Natural killer cell treated with Interleukin-12 subunit alpha and Interleukin-12 subunit beta and Interleukin-15 and Interleukin-18, amount 100 ng/mL, for 72 hours (primary cell): ENCODE data around the gene SIN3A. TPM values are rescaled to one million over a fixed set of nuclear protein-coding genes. Genes with fewer than 3 reads are reported as not detected.
"Not testable (repeated sequence)": the region's sequence is repeated elsewhere in the genome, so short reads cannot be mapped to it uniquely, and the experiment has no call there.

Source experiments
- ATAC-seq, 2 donors: fragments of 150-1000 bp; cut with Tn5 transposase in 1 of 2; sonication (Bioruptor Pico), chemical (Tn5 transposase) in 1 of 2; 2 replicates each; pipeline ENCODE4 v1.10.0; 2021
- DNase-seq: peaks from one replicate; pipeline ENCODE4 v3.0.0; 2022; ENCODE audit warnings: low spot score
- H3K27ac Mint-ChIP-seq, 2 donors: 1 replicate in 1 of 2; 2 replicates in 1 of 2; pipeline ENCODE4 v1.8.0; 2022; ENCODE audit warnings: mixed read lengths in 2 of 2, mild to moderate bottlenecking in 1 of 2, moderate library complexity in 1 of 2
- H3K27me3 Mint-ChIP-seq, 2 donors: 1 replicate in 1 of 2; 2 replicates in 1 of 2; pipeline ENCODE4 v1.8.0; 2022; ENCODE audit warnings: mixed read lengths in 2 of 2
- H3K36me3 Mint-ChIP-seq: one replicate; pipeline ENCODE4 v1.8.0; 2022; ENCODE audit warnings: mixed read lengths
- H3K4me1 Mint-ChIP-seq, 2 donors: 1 replicate in 1 of 2; 2 replicates in 1 of 2; pipeline ENCODE4 v1.8.0; 2022; ENCODE audit warnings: low read depth in 2 of 2, mixed read lengths in 2 of 2, mild to moderate bottlenecking in 1 of 2
- H3K4me3 Mint-ChIP-seq: one replicate; pipeline ENCODE4 v1.8.0; 2022; ENCODE audit warnings: mixed read lengths
- H3K9me3 Mint-ChIP-seq: 2 replicates; pipeline ENCODE4 v1.8.0; 2022; ENCODE audit warnings: mixed read lengths
- total RNA-seq, 2 donors: library from RNA; stranded (reverse); gene quantifications; one replicate each; pipeline ENCODE4 v1.2.3, GENCODE V29; 2022

Gene SIN3A
- total RNA-seq, 2 donors from 2014 or later = 93.5 to 103 TPM

DNA sequence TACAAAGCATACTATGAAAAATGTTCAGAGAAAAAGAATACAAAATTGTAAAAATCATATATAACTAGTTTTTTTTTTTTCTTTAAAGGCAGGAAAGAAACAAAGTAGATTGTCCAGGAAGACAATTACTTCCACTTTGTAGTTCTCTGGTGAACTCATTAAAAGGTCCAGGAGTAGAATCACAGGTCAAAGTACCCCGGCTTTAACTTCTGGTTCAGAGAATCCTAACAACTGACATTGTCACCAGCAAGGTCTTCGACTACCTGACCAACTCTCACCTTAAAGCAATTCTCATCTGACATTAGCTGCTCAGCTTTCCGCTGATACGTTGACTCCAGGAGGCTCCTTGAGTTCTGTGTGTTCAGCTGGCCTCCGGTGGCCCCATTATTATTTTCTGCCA is 67.5 kb downstream of the SIN3A start:
- H3K27ac Mint-ChIP-seq, ATAC-seq, H3K9me3 Mint-ChIP-seq, DNase-seq, H3K27me3 Mint-ChIP-seq, H3K4me3 Mint-ChIP-seq: not testable (repeated sequence)
- Mint-ChIP-seq H3K4me1 (peaks cover 10 to 12% of the 10 kb centered on the region in 2 donors), H3K36me3 (peaks cover 30% of the 10 kb centered on the region)

DNA sequence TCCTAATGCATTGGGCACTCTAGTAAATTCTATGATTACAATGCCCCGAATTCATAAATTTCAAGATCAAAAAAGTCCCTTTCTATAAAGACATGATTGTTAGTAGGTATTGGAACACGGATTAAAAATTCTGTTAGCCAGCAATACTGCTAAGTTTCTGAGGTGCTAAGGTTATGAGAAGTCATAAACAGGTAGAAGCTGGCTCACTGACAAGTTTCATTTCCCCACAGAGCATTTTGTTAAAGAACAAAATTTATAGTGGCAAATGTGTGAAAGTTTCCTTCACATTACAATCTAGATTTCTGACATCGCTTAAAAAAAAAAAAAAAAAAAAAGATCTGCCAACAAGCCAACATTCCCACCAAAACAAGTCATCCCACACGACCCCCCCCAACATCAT is 70.7 kb downstream of the SIN3A start:
- ATAC-seq (no peak), DNase-seq (no peak)
- no peak overlapping the region for H3K4me3 Mint-ChIP-seq
- H3K4me1 Mint-ChIP-seq = peaks cover 5% of the 10 kb centered on the region in 2 donors
- no peaks in the 10 kb centered on the region for H3K27me3 Mint-ChIP-seq
- H3K36me3 Mint-ChIP-seq = peaks cover 28% of the 10 kb centered on the region
- H3K9me3 Mint-ChIP-seq = no peaks in the 10 kb centered on the region
- H3K27ac Mint-ChIP-seq = peak overlapping the region in 1 of 2 donors; percentile 64

- H3K27ac Mint-ChIP-seq = no peak overlapping the region
- H3K36me3 Mint-ChIP-seq = peaks cover 20% of the 10 kb centered on the region
These were observed 79.4 kb downstream of the SIN3A start for GRCh38 chr15:75371901-75372688.

GRCh38 chr15:75371486-75371885 is 80.0 kb downstream of the SIN3A start:
- peaks cover 17 to 19% of the 10 kb centered on the region in 2 donors for H3K4me1 Mint-ChIP-seq
- no peak for DNase-seq

More at GRCh38 chr15:75371901-75372688, 79.4 kb downstream of the SIN3A start:
- ATAC-seq = no peak
- Mint-ChIP-seq H3K4me1 (peaks cover 13 to 15% of the 10 kb centered on the region in 2 donors), H3K9me3 (no peaks in the 10 kb centered on the region), H3K4me3 (no peak overlapping the region), H3K27me3 (no peaks in the 10 kb centered on the region)
- no peak for DNase-seq

DNA sequence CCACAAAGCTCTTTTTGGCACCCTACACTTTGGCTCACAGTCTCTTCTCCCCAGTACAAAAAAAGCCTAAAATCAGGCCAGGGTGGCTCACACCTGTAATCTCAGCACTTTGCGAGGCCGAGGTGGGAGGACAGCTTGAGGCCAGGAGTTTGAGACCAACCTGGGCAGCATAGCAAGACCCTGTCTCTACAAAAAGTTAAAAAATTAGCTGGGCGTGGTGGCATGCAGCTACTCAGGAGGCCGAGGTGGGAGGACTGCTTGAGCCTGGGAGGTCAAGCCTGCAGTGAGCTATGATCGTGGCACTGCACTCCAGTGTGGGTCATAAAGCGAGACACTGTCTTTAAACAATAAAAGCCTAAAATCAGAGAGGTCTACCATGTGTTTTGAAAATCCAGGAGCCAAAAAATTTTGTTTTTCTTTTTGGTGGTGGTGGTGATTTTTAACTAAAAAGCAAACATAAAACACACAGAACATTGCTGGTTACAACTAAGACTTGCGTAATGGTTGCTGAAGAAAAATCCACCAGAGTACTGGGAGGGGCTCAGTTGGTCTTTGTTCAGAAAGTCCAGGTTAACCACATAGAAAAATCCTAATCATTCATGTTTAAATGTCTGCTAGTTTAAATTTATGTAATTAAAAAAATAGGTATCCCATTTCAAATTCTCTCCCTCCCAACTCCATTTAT is 81.5 kb downstream of the SIN3A start:
- Mint-ChIP-seq H3K27me3 (no peaks in the 10 kb centered on the region), H3K27ac (peak overlapping the region; percentile 91 to 94), H3K9me3 (no peaks in the 10 kb centered on the region), H3K36me3 (peaks cover 10% of the 10 kb centered on the region), H3K4me1 (peaks cover 17 to 19% of the 10 kb centered on the region in 2 donors), H3K4me3 (peak overlapping the region; percentile 92)
- ATAC-seq (no peak), DNase-seq (no peak)

More at GRCh38 chr15:75371486-75371885, 80.0 kb downstream of the SIN3A start:
- H3K9me3 Mint-ChIP-seq = no peaks in the 10 kb centered on the region
- H3K4me3 Mint-ChIP-seq = no peak overlapping the region
- no peak for ATAC-seq
- H3K36me3 Mint-ChIP-seq = peaks cover 20% of the 10 kb centered on the region
- no peak overlapping the region for H3K27ac Mint-ChIP-seq
- no peaks in the 10 kb centered on the region for H3K27me3 Mint-ChIP-seq

DNA sequence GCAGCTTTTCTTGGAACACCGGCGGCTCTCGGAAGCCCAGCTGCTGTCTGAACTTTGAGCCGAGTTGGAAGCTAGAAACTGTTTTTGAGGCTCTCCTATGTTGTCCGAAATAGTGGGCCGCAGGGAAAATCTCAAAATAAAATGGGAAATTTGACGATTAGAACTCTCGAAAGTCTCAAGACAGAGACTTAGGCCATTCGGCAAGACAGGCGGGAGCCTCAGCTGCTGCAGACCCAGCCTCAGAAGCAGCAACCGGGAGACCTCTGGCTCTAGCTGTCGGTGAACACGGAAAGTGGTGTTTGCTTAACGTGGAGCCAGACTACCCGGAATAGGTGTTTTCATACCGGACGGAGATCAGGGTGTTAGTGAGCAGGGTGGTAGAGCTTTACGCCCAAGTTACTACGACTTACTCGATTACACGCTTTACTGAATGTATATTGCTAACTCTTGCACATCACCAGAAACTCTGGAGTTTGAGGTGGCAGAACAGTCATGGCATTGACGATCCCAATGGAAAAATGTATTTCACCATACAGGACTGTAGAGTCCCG is 82.7 kb downstream of the SIN3A start:
- Mint-ChIP-seq H3K4me3 (peak overlapping the region; percentile 92), H3K36me3 (no peaks in the 10 kb centered on the region), H3K4me1 (peaks cover 19 to 22% of the 10 kb centered on the region in 2 donors), H3K27ac (peak overlapping the region; percentile 91 to 94), H3K27me3 (no peaks in the 10 kb centered on the region), H3K9me3 (no peaks in the 10 kb centered on the region)
- no peak for DNase-seq
- ATAC-seq = peak in 1 of 2 donors; percentile 2

DNA sequence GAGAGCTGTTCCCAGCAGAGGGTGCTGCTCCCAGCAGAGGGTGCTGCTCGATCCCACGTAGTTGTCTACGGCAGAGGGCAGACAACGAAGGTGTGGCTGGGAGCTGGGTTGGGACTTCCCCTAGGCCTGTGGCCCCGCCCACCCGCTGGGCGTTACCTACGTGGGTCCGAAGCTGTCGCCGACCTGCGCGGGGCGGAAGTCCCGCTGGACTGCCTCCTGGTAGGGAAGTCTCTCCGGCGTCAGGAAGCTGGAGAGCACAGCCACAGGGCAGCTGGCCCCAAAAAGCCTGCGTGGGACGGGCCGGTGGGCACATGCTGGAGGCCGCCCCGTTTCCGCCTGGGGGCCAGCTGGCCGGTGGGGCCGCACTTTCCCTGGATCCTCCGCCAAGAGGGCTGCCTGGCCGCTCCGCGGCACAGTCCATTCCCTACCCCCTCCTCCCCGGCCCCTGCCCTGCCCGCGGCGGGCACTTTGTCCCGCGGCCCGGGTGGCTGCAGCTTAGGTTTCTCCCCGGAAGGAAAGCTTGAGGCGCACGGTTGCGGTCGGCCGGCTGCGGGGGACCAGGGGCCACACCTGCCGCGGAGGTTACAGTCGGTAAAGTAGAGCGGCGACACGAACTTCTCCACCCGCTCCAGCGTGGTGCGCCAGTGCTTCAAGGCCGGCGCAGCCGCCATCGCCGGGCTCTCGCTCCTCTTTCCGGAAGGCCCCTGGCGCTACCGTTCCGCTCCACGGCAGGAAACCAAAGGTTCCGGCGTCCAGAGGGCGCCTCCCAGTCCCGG is 83.4 kb downstream of the SIN3A start, which contains the start of gene MAN2C1:
TSS of gene MAN2C1 (minus strand) at position 695 of the 776 bp plus-strand sequence. CDS start at position 671, 24 bp downstream.
- Mint-ChIP-seq H3K4me3 (peak within 1 kb of the TSS; percentile 92), H3K4me1 (peaks cover 19 to 25% of the 10 kb centered on the region in 2 donors), H3K27me3 (no peaks in the 10 kb centered on the region), H3K9me3 (no peaks in the 10 kb centered on the region), H3K36me3 (no peaks in the 10 kb centered on the region), H3K27ac (peak within 1 kb of the TSS; percentile 91 to 94)
- DNase-seq = peak; percentile 91
- ATAC-seq = peak; percentile 94 to 96

DNA sequence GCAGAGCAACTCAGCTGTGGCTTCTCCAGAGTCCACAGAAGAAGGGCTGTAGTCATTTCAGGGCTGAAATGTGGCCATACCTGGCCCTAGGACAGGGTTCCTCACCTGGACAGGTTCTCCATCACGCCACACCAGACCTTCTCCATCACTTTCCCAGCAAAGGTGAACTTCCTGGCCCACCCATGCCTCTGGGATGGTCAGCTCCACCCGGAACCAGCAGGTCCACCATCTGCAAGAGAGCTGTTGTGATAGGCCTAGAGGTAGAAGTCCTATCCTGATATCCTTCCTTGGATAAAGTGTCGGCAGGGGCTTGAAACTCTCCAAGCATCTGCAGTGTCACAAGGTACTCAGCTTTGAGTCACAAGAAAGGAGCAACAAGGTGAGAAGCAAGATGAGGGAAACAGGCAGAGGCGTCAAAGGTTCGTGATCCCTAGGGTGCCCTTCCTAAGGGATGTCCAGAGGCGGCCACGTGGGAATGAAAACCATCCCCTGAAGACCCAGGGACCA is 84.0 kb downstream of the SIN3A start:
- no peaks in the 10 kb centered on the region for H3K36me3 Mint-ChIP-seq
- no peaks in the 10 kb centered on the region for H3K9me3 Mint-ChIP-seq
- DNase-seq (no peak), ATAC-seq (no peak)
- H3K27ac Mint-ChIP-seq = peak overlapping the region; percentile 30 to 91
- no peaks in the 10 kb centered on the region for H3K27me3 Mint-ChIP-seq
- H3K4me1 Mint-ChIP-seq = peaks cover 19 to 25% of the 10 kb centered on the region in 2 donors
- H3K4me3 Mint-ChIP-seq = peak overlapping the region; percentile 92

- no peaks in the 10 kb centered on the region for H3K27me3 Mint-ChIP-seq
- no peaks in the 10 kb centered on the region for H3K9me3 Mint-ChIP-seq
- peaks cover 19 to 25% of the 10 kb centered on the region in 2 donors for H3K4me1 Mint-ChIP-seq
- H3K36me3 Mint-ChIP-seq = no peaks in the 10 kb centered on the region
- peak overlapping the region; percentile 30 to 91 for H3K27ac Mint-ChIP-seq
- DNase-seq (no peak), ATAC-seq (no peak)
- H3K4me3 Mint-ChIP-seq = peak overlapping the region; percentile 92
These were observed 84.5 kb downstream of the SIN3A start for GRCh38 chr15:75367006-75367405.

DNA sequence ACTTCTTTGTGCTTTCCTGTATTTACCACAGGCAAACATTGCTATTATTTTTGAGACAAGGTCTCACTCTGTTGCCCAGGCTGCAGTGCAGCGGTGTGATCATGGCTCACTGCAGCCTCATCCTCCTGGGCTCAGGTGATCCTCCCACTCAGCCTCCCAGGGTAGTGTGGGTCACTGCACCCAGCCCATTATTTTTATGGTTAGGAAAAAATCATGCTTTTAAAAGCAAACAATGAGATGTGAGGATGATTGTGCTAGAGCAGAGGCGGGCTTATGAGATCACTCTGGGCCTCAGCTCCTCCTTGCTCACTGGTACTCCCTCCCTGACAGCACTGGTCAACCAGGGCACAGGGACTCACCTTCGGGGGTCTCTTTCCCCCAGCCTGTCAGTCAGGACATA is 85.3 kb downstream of the SIN3A start:
- H3K9me3 Mint-ChIP-seq = no peaks in the 10 kb centered on the region
- no peaks in the 10 kb centered on the region for H3K27me3 Mint-ChIP-seq
- peaks cover 19 to 25% of the 10 kb centered on the region in 2 donors for H3K4me1 Mint-ChIP-seq
- H3K36me3 Mint-ChIP-seq = no peaks in the 10 kb centered on the region
- DNase-seq (no peak), ATAC-seq (no peak)
- no peak overlapping the region for H3K27ac Mint-ChIP-seq
- no peak overlapping the region for H3K4me3 Mint-ChIP-seq

DNA sequence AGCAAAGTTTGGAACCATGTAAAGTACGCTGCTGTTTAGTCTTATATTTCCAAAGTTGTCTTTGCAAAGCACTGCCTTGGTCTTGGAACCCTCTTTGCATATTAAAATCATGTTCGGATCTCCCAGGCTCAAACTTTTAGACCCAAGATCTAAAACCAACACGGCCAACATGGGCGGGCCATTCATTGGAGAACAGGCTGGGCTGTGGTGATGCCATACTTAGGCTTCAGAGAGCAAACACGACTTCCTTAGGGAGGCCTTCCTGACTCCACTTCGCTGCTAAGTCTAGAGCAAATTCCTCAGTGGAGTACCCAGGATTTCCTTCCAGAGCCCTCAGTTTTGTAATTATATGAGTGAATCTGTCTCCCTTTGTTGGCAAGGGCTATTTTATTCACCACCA is 86.6 kb downstream of the SIN3A start:
- no peak for ATAC-seq
- Mint-ChIP-seq H3K4me3 (no peak overlapping the region), H3K4me1 (peaks cover 17 to 29% of the 10 kb centered on the region in 2 donors), H3K27me3 (no peaks in the 10 kb centered on the region), H3K9me3 (no peaks in the 10 kb centered on the region), H3K27ac (no peak overlapping the region), H3K36me3 (no peaks in the 10 kb centered on the region)
- DNase-seq = no peak

DNA sequence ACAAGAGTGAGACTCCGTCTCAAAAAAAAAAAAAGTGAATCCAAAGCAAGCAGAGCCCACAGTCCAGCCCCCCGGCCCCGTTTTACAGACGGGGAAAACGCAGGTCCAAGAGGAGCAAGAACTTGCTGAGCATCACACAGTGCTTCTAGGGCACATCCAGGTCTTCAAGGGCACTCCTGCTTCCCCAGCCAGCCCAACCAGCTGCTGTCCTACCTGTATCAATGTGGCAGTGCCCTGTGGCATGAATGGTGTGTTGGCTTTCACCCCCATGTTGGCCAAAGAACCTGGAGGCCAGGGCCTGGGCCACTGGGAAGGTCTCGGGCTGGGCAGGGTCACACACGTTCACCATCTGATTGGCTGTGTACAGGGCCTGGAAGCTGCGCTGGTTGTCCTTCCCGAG is 87.7 kb downstream of the SIN3A start:
- ATAC-seq (no peak), DNase-seq (no peak)
- Mint-ChIP-seq H3K4me3 (no peak overlapping the region), H3K27ac (no peak overlapping the region), H3K4me1 (peaks cover 6 to 18% of the 10 kb centered on the region in 2 donors), H3K9me3 (no peaks in the 10 kb centered on the region), H3K27me3 (no peaks in the 10 kb centered on the region), H3K36me3 (no peaks in the 10 kb centered on the region)

DNA sequence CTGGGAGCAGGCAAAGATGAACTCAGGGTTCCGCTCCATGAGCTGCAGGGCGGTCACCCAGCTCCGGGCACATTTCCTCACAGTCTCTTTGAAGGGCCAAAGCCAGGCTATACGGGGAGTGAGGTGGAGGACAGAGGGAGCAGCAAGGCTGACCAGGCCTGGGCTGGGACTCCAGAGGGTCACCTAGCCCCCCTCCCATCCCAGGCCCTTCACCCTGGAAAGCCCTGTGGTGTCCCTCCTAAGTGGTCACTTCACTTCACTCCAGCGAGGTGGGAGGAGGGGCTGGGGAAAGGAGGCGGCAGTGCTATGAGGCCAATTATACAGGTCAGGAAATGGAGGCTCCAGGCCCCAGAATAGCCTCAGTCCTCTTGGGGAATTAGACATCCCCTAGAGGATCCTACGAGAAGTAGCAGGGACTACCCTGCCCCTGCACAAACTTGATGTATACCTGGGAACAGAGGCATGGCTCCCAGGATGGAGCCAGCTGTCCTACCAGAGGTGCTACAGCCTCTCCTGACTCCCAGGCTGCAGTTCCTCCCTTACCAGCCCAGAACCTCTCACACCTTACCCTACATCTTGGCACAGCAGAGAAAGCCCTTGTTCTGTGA is 88.7 kb downstream of the SIN3A start:
- H3K36me3 Mint-ChIP-seq = no peaks in the 10 kb centered on the region
- no peak for DNase-seq
- H3K4me1 Mint-ChIP-seq = peaks cover 4 to 16% of the 10 kb centered on the region in 2 donors
- H3K27ac Mint-ChIP-seq = no peak overlapping the region
- no peaks in the 10 kb centered on the region for H3K9me3 Mint-ChIP-seq
- no peak for ATAC-seq
- no peaks in the 10 kb centered on the region for H3K27me3 Mint-ChIP-seq
- no peak overlapping the region for H3K4me3 Mint-ChIP-seq
